Choroid plexus epithelial cell (primary cell): ENCODE measurements around the gene FAM169A.
A peak's percentile ranks its signal among the peaks of the same experiment; 100 is the strongest.
"Not testable (repeated sequence)": the region's sequence is repeated elsewhere in the genome, so short reads cannot be mapped to it uniquely, and the experiment has no call there.

Experiments
- DNase-seq: peaks from one replicate; pipeline ENCODE4 v3.0.0-alpha.2; 2010; ENCODE audit warnings: low read depth
- H3K4me3 ChIP-seq: 2 replicates; pipeline ENCODE4 v1.5.1; 2011; ENCODE audit warnings: low read depth, mild to moderate bottlenecking, control low read depth, low read length, moderate library complexity
- CTCF ChIP-seq: conservative IDR thresholded peaks from 2 replicates; pipeline ENCODE4 v1.5.1; 2011; ENCODE audit warnings: low read depth, mild to moderate bottlenecking, control low read depth, inconsistent platforms, low read length, moderate library complexity

Gene FAM169A

GRCh38 chr5:74895906-74896305, 29.7 kb upstream of the FAM169A start:
- peak; percentile 24 for DNase-seq
- no peak for TF ChIP-seq CTCF
- no peak overlapping the region for H3K4me3 ChIP-seq

- no peak for DNase-seq
- TF ChIP-seq CTCF, result no peak
- no peak overlapping the region for H3K4me3 ChIP-seq
Measured at GRCh38 chr5:74894351-74894750, 28.2 kb upstream of the FAM169A start.

- DNase-seq, result no peak
- no peak for TF ChIP-seq CTCF
- no peak overlapping the region for H3K4me3 ChIP-seq
Measured at GRCh38 chr5:74892921-74893320, 26.7 kb upstream of the FAM169A start.

DNA sequence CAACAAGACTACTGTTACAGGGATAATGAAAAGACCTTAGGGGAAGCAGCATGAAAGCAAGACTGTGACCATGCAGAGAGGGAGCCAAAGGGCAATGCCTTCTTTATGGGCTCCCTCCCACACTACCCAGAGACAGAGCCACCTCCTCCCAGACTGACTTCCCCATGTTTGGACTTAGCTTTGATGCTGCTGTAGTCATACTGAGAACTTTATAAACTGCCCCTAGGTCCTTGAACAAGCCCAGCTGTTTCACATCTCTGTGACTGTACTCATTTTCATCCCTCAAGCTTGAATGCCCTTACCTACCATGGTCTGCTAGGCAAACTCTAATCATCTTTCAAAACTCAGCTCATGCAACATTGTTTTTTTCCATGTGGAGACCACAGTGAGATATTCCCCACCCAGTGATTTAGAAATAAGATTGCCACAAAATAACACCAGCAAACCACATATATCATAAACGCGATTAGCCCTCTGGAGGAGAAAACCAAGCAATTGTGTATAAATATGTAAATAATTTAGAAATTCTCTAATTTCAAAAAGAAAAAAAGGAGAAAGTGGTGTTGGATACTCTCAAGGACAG, 23.4 kb upstream of the FAM169A start:
- H3K4me3 ChIP-seq, result no peak overlapping the region
- no peak for TF ChIP-seq CTCF
- DNase-seq, result no peak

- TF ChIP-seq CTCF, result no peak
Measured at GRCh38 chr5:74888117-74888516, 21.9 kb upstream of the FAM169A start.

GRCh38 chr5:74885170-74885569, 19.0 kb upstream of the FAM169A start:
- DNase-seq, result no peak
- H3K4me3 ChIP-seq, result no peak overlapping the region
- no peak for TF ChIP-seq CTCF

More at GRCh38 chr5:74888117-74888516, 21.9 kb upstream of the FAM169A start:
- DNase-seq, result no peak
- no peak overlapping the region for H3K4me3 ChIP-seq

DNA sequence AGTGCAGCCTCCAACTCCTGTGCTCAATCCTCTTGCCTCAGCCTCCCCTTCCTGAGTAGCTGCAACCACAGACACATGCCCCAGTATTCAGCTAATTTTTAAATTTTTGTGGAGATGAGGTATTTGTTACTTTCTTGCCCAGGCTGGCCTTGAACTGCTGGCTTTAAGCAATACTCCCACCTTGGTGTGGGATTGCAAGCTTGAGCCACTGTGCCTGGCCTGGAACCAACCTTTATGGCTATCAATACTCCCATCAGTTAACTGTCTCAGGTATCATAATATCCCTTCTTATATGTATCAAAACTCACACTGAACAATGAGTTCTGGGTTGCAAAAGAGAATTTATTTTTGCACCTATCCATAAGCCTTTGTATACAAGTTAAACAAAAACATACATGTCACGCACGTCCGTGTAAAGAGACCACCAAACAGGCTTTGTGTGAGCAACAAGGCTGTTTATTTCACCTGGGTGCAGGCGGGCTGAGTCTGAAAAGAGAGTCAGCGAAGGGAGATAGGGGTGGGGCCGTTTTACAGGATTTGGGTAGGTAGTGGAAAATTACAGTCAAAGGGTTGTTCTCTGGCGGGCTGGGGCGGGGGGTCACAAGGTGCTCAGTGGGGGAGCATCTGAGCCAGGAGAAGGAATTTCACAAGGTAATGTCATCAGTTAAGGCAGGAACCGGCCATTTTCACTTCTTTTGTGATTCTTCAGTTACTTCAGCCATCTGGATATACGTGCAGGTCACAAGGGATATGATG, 16.4 kb upstream of the FAM169A start:
- not testable (repeated sequence) for DNase-seq, H3K4me3 ChIP-seq
